Measurements from ENCODE around the gene EVI5.

Gene EVI5

DNA sequence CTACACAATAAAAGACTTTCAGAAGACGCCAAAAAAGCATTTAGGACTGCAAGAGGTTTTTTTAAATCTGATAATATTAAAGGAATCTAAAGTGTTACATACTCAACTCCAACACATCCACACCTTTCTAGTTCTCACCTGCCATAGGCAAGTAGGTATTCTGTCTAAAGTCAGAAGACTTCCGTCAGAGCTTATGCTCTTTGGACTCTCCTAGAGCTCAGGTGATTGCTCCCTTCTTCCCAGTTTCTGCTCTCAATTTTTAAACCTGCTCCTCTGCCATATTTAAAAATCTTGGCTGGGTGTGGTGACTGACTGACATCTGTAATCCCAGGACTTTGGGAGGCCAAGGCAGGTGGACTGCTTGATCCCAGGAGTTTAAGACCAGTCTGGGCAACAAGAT lies 16.6 kb downstream of the EVI5 start:
- no peak overlapping the region for H3K4me3 ChIP-seq (ENCODE audit: low read depth, low read length)
- DNase-seq (ENCODE audit: low read depth), result no peak
- TF ChIP-seq, protein P1, sequence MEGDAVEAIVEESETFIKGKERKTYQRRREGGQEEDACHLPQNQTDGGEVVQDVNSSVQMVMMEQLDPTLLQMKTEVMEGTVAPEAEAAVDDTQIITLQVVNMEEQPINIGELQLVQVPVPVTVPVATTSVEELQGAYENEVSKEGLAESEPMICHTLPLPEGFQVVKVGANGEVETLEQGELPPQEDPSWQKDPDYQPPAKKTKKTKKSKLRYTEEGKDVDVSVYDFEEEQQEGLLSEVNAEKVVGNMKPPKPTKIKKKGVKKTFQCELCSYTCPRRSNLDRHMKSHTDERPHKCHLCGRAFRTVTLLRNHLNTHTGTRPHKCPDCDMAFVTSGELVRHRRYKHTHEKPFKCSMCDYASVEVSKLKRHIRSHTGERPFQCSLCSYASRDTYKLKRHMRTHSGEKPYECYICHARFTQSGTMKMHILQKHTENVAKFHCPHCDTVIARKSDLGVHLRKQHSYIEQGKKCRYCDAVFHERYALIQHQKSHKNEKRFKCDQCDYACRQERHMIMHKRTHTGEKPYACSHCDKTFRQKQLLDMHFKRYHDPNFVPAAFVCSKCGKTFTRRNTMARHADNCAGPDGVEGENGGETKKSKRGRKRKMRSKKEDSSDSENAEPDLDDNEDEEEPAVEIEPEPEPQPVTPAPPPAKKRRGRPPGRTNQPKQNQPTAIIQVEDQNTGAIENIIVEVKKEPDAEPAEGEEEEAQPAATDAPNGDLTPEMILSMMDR (conservative IDR thresholded peaks at IDR 0.05; ENCODE audit: low read depth, low read length), result no peak

DNA sequence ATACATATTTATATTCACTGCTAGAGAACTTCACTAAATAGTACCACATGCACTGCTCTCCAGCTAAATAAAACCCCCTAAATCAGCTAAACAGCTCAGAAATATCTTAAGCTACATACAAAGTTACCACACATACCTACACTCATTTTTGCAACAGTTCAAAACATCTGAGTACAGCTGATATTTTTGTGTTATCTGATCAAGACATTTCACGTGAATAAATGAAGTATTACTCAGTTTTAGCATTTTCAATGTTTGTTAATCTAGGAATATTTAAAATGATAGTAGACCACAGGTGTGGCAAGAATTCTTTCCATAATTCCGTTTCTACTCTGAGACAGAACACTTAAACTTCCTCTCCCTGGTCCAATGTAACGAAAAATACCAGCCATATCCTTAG lies 20.8 kb downstream of the EVI5 start:
- DNase-seq (ENCODE audit: low read depth), result no peak

DNA sequence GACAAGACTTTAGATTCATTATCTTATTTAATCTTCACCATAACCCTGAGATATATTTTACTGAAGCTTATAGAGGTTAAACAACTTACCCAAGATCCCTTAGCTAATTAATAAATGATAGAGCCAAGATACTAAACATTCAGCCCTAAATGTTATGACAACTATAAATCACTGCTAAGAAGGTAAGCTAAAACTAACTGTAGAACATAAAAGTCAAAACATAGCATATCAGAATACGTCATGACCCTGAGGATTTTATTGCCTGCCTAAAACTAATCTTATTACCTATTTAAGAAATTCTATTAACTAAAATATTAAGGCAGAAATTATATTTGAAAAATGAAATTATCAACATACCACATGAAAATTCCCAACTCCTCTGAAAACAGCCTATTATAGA lies 22.6 kb downstream of the EVI5 start:
- TF ChIP-seq, protein P1 (conservative IDR thresholded peaks at IDR 0.05; ENCODE audit: low read depth, low read length), result no peak
- no peak for DNase-seq (ENCODE audit: low read depth)
- H3K4me3 ChIP-seq (ENCODE audit: low read depth, low read length), result no peak overlapping the region

More for the DNA sequence above, 20.8 kb downstream of the EVI5 start:
- no peak overlapping the region for H3K4me3 ChIP-seq (ENCODE audit: low read depth, low read length)
- TF ChIP-seq, protein P1 (conservative IDR thresholded peaks at IDR 0.05; ENCODE audit: low read depth, low read length), result no peak

DNA sequence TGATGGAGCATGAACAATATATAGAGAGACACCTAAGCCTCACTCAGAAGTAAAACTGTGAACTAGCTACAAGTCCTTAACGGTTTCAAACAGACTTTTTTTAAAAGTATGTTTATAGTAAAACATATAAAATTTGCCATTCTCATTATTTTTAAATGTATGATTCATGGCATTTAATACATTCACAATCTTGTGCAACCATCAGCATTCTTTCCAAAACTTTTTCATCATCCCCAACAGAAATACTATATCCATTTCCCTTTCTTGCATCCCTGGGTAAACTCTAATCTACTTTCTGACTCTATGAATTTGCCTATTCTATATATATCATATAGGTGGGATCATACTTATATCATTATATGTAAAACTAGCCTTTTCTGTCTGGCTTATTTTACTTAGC lies 25.5 kb downstream of the EVI5 start:
- peak; percentile 45 for DNase-seq (ENCODE audit: low read depth)
- no peak overlapping the region for H3K4me3 ChIP-seq (ENCODE audit: low read depth, low read length)
- TF ChIP-seq, protein P1 (conservative IDR thresholded peaks at IDR 0.05; ENCODE audit: low read depth, low read length), result no peak

DNA sequence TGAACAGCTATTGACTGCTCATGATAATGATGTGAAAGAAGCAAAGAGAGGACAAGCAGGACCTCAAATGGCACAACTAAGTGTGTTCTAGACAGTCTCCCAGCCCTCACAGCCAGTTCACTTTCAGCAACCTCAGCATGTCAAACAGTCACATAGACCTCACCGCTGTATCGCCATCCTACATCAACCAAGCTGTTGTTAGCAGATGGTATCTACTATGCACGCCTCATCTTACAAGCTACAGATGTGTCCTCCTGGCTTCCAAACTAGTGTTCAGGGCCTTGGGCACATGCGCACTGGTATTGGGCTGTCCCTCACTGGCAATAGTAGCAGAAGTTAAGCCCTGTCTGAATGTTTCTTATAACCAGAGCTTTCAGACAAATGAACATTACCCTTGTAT lies 28.4 kb downstream of the EVI5 start:
- TF ChIP-seq, protein P1 (conservative IDR thresholded peaks at IDR 0.05; ENCODE audit: low read depth, low read length), result no peak
- H3K4me3 ChIP-seq (ENCODE audit: low read depth, low read length), result no peak overlapping the region
- DNase-seq (ENCODE audit: low read depth), result no peak

DNA sequence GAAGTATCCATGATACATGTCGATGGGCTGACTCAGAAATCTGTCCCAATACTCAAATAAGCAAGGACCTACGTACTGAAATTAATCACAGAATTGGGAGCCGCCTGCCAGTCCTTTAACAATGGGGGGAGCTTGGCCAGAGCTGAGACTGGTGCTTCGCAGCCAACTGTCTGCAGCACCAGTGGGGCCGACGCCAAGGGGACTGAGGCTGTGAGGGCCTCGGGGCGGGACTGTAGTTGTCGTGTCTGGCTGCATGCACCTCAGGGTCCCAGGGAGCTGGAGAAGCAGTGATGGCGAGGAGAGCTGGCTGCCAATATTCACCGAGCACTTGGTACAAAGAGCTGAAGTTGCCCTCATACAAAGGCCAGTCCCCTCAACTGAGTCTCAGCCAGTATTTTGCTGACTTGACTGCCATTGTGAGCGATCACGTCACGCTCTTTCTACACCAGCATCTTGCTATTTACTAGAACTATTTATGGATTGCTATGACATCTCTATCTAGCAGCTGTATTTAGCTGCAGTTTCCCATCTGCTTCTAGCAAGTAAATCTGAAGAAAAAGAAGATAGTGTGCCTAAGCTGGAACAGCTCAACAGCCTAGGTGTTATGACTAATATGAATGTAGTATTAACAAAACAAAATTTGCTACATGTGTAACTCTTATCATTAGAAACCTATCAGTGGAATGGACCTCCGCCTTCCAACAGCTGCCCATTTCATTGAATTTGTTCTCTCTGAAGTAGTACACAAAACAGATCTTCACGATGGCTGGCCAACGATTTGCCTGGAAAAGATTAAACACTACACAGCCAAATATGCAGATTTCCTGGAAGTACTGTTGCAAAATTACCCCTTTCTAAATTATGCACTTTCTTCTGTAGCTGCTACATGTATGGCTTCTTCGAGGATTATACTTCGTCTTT lies 29.1 kb downstream of the EVI5 start:
- no peak overlapping the region for H3K4me3 ChIP-seq (ENCODE audit: low read depth, low read length)
- DNase-seq (ENCODE audit: low read depth), result no peak
- TF ChIP-seq, protein P1 (conservative IDR thresholded peaks at IDR 0.05; ENCODE audit: low read depth, low read length), result no peak

DNA sequence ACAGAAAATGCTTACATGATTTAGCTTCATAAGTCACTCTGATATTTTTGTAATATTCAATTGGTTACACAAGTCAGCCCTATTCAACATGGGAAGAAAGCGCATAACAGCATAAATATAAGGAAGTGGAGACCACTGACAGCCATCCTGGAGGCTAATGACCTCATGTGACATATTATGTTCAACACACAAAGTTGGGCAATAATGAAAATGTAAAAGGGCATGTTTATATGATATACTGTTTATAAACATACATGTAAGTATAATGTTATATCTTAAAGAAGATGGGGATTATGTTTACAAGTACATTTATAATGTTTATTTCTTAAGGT lies 30.2 kb downstream of the EVI5 start:
- DNase-seq (ENCODE audit: low read depth), result no peak
- H3K4me3 ChIP-seq (ENCODE audit: low read depth, low read length), result no peak overlapping the region
- TF ChIP-seq, protein P1 (conservative IDR thresholded peaks at IDR 0.05; ENCODE audit: low read depth, low read length), result no peak
